GM21786 (cell line): ENCODE results near the gene CDCA3.
"Not testable (repeated sequence)": the region's sequence is repeated elsewhere in the genome, so short reads cannot be mapped to it uniquely, and the experiment has no call there.

ENCODE experiments used
- ATAC-seq: cut with Tn5 transposase; IDR thresholded peaks from one replicate; pipeline ENCODE4 v1.9.1; 2021; ENCODE audit not compliant: unreplicated experiment

Gene CDCA3

GRCh38 chr12:6851153-6851920 lies at the start of gene CDCA3:
Gene CDCA3, minus strand, starts transcription at chr12:6851286. Its CDS starts 334 bp downstream, at chr12:6850952.
- ATAC-seq = peak; percentile 54

GRCh38 chr12:6899837-6900519 lies 48.9 kb upstream of the CDCA3 start:
- ATAC-seq = no peak

GRCh38 chr12:6899427-6899826 lies 48.3 kb upstream of the CDCA3 start:
- no peak for ATAC-seq

GRCh38 chr12:6896846-6897435 lies 45.9 kb upstream of the CDCA3 start:
- ATAC-seq = no peak

- no peak for ATAC-seq
Observed at GRCh38 chr12:6894321-6894720, 43.2 kb upstream of the CDCA3 start.

- not testable (repeated sequence) for ATAC-seq
Observed at GRCh38 chr12:6892683-6893082, 41.6 kb upstream of the CDCA3 start.

GRCh38 chr12:6891646-6892001 lies 40.5 kb upstream of the CDCA3 start:
- ATAC-seq = no peak

GRCh38 chr12:6890789-6891645 lies 39.9 kb upstream of the CDCA3 start:
- ATAC-seq = peak; percentile 90

GRCh38 chr12:6889775-6890573 lies 38.9 kb upstream of the CDCA3 start:
- ATAC-seq = not testable (repeated sequence)

- ATAC-seq = not testable (repeated sequence)
Observed at GRCh38 chr12:6888794-6889193, 37.7 kb upstream of the CDCA3 start.

GRCh38 chr12:6888360-6888759 lies 37.3 kb upstream of the CDCA3 start:
- no peak for ATAC-seq

GRCh38 chr12:6887460-6887859 lies 36.4 kb upstream of the CDCA3 start:
- ATAC-seq = no peak

GRCh38 chr12:6886206-6886999 lies 35.3 kb upstream of the CDCA3 start:
- not testable (repeated sequence) for ATAC-seq

- ATAC-seq = no peak
Observed at GRCh38 chr12:6884539-6884938, 33.5 kb upstream of the CDCA3 start.

- no peak for ATAC-seq
Observed at GRCh38 chr12:6883683-6884082, 32.6 kb upstream of the CDCA3 start.

GRCh38 chr12:6883252-6883651 lies 32.2 kb upstream of the CDCA3 start:
- no peak for ATAC-seq

GRCh38 chr12:6879824-6880223 lies 28.7 kb upstream of the CDCA3 start:
- not testable (repeated sequence) for ATAC-seq

GRCh38 chr12:6874015-6874368 lies 22.9 kb upstream of the CDCA3 start:
- not testable (repeated sequence) for ATAC-seq
